COR-L47 (cell line): ENCODE measurements around the gene SIK2.

Experiments
- DNase-seq: peaks from one replicate; lab custom pipeline; 2025; lab: John Stamatoyannopoulos, UW

Gene SIK2

GRCh38 chr11:111601979-111602864 lies at the start of gene SIK2:
SIK2 (plus strand) TSS chr11:111602449; CDS start chr11:111602564, 115 bp downstream.
- peak; percentile 96 for DNase-seq

GRCh38 chr11:111554532-111554931 lies 47.7 kb upstream of the SIK2 start:
- DNase-seq, result no peak

- no peak for DNase-seq
These were observed 47.0 kb upstream of the SIK2 start for GRCh38 chr11:111555255-111555654.

GRCh38 chr11:111557425-111558111 lies 44.7 kb upstream of the SIK2 start:
- DNase-seq, result no peak

- DNase-seq, result no peak
These were observed 42.3 kb upstream of the SIK2 start for GRCh38 chr11:111559800-111560464.

- no peak for DNase-seq
These were observed 41.4 kb upstream of the SIK2 start for GRCh38 chr11:111560800-111561199.

- DNase-seq, result no peak
These were observed 40.9 kb upstream of the SIK2 start for GRCh38 chr11:111561306-111561705.

- no peak for DNase-seq
These were observed 40.4 kb upstream of the SIK2 start for GRCh38 chr11:111561791-111562325.

- DNase-seq, result no peak
These were observed 39.4 kb upstream of the SIK2 start for GRCh38 chr11:111562692-111563389.

- peak; percentile 59 for DNase-seq
These were observed 37.0 kb upstream of the SIK2 start for GRCh38 chr11:111565114-111565720.

GRCh38 chr11:111566324-111566723 lies 35.9 kb upstream of the SIK2 start:
- DNase-seq, result no peak

- no peak for DNase-seq
These were observed 32.8 kb upstream of the SIK2 start for GRCh38 chr11:111569476-111569875.

- DNase-seq, result no peak
These were observed 31.5 kb upstream of the SIK2 start for GRCh38 chr11:111570796-111571195.

GRCh38 chr11:111571829-111572501 lies 30.3 kb upstream of the SIK2 start:
- DNase-seq, result no peak

GRCh38 chr11:111572581-111572980 lies 29.7 kb upstream of the SIK2 start:
- no peak for DNase-seq

GRCh38 chr11:111573821-111574249 lies 28.4 kb upstream of the SIK2 start:
- DNase-seq, result no peak

- no peak for DNase-seq
These were observed 27.6 kb upstream of the SIK2 start for GRCh38 chr11:111574373-111575225.

- no peak for DNase-seq
These were observed 26.5 kb upstream of the SIK2 start for GRCh38 chr11:111575740-111576139.

GRCh38 chr11:111577821-111578220 lies 24.4 kb upstream of the SIK2 start:
- DNase-seq, result no peak

- no peak for DNase-seq
These were observed 20.9 kb upstream of the SIK2 start for GRCh38 chr11:111581341-111581740.
